ENCODE results near the gene FSHR.

GRCh38 chr2:49152824-49153223 lies 1.5 kb downstream of the FSHR start:
- TF ChIP-seq, protein P1, sequence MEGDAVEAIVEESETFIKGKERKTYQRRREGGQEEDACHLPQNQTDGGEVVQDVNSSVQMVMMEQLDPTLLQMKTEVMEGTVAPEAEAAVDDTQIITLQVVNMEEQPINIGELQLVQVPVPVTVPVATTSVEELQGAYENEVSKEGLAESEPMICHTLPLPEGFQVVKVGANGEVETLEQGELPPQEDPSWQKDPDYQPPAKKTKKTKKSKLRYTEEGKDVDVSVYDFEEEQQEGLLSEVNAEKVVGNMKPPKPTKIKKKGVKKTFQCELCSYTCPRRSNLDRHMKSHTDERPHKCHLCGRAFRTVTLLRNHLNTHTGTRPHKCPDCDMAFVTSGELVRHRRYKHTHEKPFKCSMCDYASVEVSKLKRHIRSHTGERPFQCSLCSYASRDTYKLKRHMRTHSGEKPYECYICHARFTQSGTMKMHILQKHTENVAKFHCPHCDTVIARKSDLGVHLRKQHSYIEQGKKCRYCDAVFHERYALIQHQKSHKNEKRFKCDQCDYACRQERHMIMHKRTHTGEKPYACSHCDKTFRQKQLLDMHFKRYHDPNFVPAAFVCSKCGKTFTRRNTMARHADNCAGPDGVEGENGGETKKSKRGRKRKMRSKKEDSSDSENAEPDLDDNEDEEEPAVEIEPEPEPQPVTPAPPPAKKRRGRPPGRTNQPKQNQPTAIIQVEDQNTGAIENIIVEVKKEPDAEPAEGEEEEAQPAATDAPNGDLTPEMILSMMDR (conservative IDR thresholded peaks at IDR 0.05), result no peak
- TF ChIP-seq ZFX (IDR thresholded peaks at IDR 0.05), result no peak
